Stimulated activated CD8-positive, alpha-beta memory T cell treated with anti-CD3 and anti-CD28 coated beads, Interleukin-2, amount 100 ng/mL, for 1 hour (primary cell): Measurements from ENCODE around the gene MMP15.
"Not testable (repeated sequence)": the region's sequence is repeated elsewhere in the genome, so short reads cannot be mapped to it uniquely, and the experiment has no call there.

Experiments
- DNase-seq, 2 donors: peaks; one replicate each; pipeline ENCODE4 v3.0.0-alpha.2; 2020; ENCODE audit warnings: low read depth in 2 of 2

MMP15 gene

GRCh38 chr16:58025351-58026138, at the start of gene MMP15:
Gene MMP15, plus strand, starts transcription at chr16:58025754. Its CDS starts 597 bp downstream, at chr16:58026351.
- DNase-seq: peak; percentile 11 to 22

GRCh38 chr16:57976331-57976796, 49.2 kb upstream of the MMP15 start:
- DNase-seq: no peak

DNA sequence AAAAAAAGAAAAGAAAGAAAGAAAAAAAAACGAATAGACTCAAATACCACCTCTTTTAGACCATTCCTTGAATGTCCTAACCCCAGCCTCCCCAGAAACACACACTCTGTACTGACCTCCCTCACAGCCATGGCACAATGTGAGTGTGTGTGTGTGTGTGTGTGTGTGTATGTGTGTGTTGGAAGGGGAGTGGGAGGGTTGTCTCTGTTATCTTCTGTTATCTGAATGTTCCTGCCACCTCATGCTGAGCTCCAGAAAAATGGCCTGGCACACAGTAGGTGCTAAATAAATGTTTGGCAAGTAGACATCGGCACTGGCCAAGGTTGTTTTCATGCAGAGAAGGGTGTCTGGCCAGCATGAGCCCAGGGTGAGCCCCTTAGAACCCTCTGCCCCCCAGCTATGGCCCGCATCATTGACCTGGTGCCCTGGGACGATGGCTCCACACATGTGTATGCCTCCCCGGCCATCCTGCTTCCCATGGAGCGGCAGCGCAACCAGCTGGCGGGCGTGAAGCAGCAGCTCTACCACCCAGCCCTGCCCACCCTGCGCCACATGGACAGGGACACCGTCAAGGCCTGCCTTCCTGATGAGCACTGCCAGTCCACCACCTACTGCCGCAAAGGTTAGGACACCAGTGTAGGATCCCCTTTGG, 48.0 kb upstream of the MMP15 start:
- no peak for DNase-seq

GRCh38 chr16:57978070-57978465, 47.5 kb upstream of the MMP15 start:
- not testable (repeated sequence) for DNase-seq

DNA sequence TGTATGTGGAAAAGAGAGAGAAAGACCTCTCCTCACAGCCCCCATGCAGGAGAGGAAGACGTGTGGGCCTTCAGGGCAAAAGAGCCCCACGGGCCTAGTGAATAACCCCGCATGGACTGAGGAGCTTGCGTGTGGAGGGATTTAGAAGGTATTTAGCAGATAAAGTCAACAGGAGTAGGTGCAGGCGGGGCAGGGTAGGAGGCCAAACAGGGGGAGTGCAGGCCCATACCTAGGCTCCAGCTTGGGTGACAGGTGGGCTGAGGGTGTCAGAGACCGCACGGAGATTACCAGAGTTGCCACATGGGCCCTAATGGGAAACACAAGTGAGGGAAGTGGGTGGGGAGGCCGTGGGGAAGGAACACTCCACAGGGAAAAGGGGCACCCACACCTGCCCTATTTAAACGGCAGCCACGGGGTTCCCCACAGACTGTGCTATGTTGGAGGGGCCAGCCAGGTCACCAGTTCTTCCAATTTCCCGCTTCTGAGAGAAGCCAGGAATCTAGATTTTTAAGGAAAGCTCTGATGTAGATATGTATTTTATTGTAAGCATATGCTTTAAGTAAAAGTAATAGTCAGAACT, 46.5 kb upstream of the MMP15 start:
- no peak for DNase-seq

GRCh38 chr16:57981636-57982035, 43.9 kb upstream of the MMP15 start:
- no peak for DNase-seq

DNA sequence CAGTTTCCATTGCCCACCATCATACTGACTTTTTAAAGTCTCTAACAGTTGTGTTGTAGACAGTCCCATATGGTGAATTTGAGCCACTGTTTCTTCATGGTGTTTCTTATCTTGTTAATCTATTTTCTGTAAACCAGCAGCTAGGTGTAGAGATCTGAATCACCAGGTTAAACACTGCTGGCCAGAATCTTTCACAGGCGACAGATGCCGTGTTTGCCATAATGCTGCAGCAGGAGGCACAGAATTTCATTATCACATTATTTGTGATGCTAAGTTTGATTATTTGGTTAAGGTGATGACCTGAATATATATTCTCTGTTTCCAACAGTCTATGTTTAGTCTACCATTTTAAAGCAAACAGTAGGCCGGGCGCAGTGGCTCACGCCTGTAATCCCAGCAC, 43.2 kb upstream of the MMP15 start:
- no peak for DNase-seq

DNA sequence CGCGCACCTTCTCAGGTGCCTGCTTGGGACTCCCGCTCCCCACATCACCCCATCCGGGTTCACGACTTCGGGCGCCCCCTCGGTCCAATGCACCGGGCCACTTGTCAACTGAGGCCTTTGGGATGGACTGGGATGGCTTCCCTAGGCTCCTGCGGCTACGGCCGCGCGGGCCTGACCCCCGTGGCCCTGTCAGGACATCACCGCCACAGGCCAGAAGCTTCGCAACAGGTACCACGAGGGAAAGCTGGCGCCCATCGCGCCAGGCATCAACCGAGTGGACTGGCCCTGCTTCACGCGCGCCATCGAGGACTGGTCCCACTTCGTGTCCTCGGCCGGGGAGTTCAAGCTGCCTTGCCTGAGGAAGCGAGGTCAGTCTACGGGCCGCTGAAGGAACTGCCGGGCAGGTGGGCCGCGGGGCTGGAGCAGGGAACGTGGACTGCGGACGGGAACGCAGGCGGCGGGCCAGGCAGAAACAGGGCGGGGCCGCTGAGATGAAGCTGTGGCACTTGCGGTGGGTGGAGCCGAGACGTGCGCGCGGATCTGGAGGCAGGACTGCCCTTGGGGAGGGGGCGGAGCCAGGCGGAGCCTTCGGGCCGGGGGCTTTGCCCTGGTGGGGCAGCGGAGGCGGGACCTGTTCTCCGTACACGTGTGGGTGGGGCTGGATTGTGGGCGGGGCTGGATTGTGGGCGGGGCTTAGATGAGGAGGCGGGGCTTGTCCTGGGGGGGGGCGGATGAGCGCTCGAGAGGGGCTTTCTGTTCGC, 40.9 kb upstream of the MMP15 start:
- peak; percentile 76 to 85 for DNase-seq

DNA sequence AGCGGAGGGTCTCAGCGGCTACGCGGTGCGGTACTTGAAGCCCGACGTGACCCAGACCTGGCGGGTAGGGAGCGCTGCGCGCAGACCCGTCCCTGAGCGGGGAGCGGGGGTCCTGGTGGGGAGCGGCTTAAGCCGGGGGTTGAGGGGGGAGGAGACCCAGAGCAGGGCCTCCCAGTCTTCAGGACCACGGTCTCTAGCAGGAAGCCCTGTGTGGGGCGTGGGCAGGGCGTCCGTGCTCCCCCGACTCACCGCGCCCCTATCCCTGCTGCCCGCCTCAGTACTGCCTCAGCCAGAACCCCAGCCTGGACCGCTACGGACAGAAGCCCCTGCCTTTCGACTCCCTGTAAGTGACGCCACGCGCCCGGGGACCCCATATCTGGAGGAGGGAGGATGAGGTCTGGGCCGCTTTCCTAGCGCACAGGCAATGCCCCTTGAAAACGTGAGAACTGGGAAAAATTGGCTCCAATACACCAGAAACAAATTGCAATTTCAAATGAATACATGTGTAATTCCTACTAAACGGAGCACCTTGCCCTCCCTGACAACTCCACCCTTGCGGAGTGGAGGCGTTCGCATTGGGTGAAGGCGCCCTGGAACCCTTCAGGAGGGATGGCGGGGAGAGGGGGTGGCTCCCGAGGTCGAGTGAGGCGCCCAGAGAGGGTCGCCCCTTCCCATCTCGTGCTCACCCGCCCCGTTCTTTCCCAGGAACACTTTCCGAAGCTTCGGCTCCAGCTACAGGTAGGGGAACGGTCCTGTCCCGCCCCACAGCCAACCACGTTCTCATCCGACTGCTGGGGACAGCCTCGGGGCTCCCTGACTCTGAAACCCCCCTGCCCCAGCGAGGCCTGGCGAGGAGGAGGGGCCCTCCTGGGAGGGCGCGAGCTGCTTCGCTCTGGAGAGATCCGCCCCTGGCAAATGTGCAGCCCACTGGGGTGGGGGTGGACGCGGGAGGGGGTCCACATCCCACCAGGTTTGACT, 40.1 kb upstream of the MMP15 start:
- DNase-seq: no peak

DNA sequence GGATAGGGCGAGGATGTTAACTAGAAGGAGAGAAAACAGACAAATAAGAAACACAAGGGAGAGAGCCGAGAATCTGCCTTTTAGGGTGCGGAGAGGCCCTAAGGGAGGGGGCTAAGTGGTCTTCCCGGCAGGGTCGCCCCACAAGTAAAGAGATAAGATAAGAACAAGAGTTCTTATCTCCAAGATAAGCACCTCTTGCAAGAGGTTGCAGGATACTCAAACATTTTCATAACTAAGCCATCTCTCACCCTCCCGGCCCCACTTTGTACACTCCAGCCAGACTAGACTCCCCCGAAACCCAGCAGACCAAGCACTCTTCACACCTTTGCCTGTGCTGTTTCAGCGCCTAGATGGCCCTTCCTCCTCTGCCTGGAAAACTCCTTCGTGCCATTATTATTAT, 39.4 kb upstream of the MMP15 start:
- DNase-seq: no peak

DNA sequence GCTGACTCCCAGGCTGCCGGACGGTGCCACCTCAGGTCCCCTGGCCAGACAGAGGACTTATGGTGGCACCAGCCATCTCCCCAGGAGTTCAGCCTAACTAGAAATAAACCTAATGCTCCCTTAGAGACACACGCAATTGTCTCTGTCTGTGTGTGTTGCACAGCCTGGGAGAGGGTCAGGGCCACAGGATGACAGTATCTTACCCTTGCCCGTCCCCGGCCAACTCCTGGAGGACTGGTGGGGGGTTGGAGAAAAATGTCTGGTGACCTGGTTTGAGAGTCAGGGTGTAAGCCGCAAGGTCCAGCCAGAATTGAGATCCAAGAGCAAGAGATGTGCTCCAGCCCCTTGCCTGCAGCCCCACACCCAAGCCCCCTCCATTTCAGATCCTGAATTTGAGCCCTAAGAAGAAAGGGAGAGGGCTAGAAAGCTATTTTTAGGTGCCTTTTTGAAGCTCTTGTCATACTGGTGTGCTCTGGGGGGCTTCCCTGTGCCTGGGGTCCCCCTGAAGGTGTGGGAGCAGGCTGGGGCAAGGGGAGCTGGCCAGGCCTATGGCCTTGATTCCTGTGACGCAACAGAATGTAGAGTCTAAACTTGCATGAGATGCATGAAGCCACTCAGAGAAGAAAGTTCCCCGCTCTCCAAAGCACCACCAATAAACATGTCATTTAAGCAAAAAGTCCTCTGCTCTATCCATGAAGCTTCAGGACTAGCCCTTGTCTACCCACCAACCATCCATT, 37.9 kb upstream of the MMP15 start:
- DNase-seq: no peak

DNA sequence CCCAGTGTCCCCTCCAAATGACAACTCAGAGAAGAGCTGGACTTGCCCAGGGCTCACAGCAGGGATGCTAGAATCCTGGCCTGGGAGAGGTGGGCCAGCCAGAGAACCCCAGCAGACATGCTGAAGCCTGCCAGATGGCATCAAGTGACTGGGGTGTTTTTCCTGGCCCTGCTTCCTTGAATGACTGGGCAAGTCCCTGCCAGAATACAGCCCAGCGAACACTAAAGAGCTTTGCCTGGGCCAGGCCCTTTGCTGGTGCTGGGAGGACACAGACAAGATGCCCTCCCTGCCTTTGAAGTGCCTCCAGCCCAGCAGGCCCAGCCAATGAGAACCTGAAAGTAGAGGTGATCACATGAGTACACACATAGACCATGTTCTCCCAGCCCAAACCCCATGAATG, 36.6 kb upstream of the MMP15 start:
- DNase-seq: no peak

DNA sequence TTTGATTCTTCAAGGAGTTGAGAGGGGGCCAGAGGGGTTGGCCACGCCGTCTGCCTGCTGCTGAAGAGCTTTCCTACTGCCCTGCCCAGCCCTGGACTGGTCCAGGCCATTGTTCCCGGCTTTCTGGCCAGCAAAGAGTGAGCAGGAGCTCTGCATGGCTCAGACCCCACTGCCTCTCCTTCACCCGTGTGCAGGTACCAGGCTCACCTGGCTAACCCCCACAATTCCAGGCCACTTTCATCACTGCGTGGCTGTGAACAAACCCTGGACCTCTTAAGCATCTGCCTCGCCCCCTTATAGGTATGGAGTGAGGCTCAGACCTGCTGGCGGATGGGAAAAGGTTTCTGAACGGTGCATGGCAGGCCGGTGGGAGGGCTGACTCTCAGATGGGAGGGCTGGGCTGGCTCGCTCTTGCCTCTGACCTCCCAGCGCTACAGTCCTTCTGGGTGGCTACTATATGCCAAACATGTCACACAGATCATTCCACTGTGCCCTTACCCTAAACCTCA, 33.9 kb upstream of the MMP15 start:
- no peak for DNase-seq

GRCh38 chr16:57992084-57992483, 33.5 kb upstream of the MMP15 start:
- DNase-seq: no peak

GRCh38 chr16:57993438-57993837, 32.1 kb upstream of the MMP15 start:
- no peak for DNase-seq

DNA sequence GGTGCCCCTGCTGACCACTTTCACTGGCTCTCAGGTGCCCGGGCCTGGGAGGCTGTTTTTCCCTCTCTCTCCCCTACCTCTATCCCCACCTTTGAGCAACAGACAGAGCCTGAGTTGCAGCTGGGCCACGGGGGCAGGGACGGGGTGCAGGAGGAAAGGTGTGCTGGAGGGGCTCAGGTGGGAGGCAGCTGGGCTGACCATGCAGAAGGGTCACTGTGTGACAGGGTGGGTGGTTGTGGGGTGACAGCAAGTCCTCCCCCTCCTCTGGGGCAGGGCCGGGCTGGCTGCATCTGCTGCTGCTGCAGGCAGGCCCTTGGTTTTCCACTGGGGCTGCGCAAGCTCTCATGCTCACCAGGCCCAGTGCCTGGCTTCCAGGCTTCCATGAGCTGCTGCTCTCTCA, 31.7 kb upstream of the MMP15 start:
- no peak for DNase-seq

DNA sequence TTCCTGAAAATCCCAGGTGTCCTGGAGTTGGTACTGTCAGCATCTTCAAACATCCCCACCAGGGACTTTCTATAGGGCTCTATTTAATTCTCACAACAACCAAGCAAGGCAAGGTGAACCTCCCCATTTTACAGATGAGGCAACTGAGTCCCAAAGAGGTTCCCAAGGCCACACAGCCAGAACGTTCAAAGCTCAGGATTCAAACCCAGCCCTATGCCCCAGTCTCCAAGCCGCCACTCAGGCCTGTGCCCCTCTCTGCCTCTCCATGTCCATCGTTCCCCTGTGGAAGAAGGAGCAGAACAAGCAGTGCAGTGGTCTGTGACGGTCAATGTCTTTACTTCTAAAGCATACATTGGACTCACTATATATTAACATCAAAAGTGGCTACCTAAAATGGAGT, 31.2 kb upstream of the MMP15 start:
- DNase-seq: no peak

DNA sequence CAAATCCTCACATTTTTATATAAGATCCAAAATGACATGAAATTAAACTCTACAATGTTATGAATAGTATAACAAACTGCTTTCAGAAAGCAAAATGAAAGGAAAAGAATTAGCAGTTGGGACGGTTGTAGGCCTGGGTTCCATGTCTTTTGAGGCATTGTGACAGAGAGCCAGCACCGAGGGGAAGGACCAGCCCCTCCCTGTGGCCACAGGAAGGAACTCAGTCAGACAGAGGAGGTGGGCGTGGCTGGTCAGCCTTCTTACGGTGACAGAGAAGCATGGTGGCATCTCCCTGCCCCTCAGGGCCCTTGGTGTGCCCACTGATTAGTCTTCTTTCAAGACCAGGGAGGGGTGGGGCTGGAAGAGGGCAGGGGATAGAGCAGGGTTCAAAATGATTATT, 30.8 kb upstream of the MMP15 start:
- DNase-seq: no peak

DNA sequence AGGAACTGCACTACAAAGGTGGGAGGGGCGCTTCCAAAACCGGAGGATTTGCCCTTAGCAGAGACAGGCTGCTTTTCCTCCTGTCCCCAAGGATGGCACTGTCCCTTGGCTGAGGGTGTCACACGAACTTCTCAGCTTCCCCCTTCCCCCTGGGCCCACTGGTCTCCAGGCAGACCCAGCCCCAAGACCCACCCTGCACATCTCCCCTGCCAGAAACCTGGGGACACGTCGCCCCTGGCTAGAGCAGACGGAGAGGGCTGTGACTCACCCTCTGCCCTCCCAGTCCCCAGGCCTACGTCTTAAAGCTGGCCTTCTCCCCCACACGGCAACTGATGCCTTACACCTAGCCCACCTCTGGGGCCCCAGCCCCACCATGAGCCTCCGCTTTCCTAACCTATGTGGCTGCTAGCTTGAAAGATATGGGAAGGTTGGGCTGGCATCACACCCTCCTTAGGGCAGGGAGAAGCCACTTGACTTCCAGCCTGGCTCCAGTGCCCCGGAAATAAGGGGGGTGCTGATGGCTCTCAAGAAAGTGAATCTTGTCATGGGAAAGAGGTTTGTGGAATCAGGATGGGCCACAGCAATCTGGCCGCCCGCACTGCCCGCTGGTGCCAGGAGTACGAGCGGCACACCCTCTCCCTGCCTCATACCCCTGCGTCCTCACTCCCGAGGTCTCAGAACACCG, 29.7 kb upstream of the MMP15 start:
- DNase-seq: no peak
